ENCODE measurements around the gene TMEM45A. TPM values are rescaled to one million over a fixed set of nuclear protein-coding genes. Genes with fewer than 3 reads are reported as not detected.

The TMEM45A gene
- total RNA-seq, 1 donor from 2014 or later: 15.9 TPM

DNA sequence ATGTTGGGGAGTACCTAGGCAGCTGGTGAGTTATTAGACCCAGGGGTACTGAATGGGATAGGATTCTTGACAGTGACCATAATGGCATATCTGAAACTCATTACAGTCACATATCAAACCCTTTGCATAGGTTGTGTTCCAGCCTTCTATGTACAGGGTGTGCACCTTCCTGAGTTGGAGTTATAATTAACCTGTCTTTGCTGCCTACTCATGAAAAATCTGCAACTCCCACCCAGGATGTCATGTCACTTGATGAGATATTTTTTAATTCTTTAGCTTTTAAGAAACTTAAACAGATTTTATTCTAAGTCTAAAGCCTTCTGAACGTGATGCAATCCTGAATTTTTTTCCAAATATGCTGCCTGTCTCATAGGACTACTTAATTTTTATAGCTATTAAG is 95.8 kb downstream of the TMEM45A start:
- no peak overlapping the region for H3K4me3 ChIP-seq
- no peaks in the 10 kb centered on the region for H3K4me1 ChIP-seq
- intact Hi-C loops (cut with DNase I): loop anchor here (5.0 kb wide), 1 partner anchor 121 kb away; no protein-coding TSS in a partner anchor
- TF ChIP-seq, protein P1, sequence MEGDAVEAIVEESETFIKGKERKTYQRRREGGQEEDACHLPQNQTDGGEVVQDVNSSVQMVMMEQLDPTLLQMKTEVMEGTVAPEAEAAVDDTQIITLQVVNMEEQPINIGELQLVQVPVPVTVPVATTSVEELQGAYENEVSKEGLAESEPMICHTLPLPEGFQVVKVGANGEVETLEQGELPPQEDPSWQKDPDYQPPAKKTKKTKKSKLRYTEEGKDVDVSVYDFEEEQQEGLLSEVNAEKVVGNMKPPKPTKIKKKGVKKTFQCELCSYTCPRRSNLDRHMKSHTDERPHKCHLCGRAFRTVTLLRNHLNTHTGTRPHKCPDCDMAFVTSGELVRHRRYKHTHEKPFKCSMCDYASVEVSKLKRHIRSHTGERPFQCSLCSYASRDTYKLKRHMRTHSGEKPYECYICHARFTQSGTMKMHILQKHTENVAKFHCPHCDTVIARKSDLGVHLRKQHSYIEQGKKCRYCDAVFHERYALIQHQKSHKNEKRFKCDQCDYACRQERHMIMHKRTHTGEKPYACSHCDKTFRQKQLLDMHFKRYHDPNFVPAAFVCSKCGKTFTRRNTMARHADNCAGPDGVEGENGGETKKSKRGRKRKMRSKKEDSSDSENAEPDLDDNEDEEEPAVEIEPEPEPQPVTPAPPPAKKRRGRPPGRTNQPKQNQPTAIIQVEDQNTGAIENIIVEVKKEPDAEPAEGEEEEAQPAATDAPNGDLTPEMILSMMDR (IDR thresholded peaks at IDR 0.05): no peak
- no peaks in the 10 kb centered on the region for H3K9me3 ChIP-seq
- H3K27me3 ChIP-seq: no peaks in the 10 kb centered on the region
- no peak overlapping the region for H3K27ac ChIP-seq
- no peak for DNase-seq
- no peaks in the 10 kb centered on the region for H3K36me3 ChIP-seq
- no peak for ATAC-seq

DNA sequence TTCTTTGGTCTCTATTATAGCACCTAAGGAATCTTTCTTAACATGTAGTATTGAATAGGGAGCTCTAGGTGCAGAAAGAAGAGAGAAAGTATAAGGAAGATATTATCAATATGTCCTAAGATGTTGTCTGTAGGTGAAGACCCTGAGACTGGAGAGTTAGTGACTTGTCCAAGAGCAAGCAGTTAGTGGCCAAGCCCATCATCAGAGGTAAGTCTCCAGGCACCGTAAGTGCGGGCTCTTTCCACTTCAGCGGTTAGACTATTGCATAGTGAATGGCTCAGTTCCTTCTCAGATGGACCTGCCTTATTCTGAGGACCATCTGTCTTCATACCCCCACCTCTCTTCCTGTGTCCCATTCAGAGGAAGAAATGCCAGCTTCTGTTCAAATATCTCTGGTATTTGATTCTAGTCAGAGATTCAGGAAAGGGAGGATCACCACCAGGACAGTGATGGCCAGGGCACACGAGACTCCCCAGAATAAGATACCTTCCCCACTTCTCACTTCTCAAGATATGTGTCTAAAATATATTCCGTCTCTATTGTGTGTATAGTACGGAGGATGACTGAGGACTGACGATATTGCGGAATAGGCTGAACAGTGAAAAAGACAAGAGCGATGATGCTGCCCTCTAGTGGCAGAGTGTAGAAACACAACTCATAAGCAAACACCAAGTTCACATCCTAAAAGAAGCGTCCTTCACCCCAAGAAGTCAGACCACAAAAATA is 97.9 kb downstream of the TMEM45A start:
- DNase-seq: no peak
- intact Hi-C loops (cut with DNase I): no loop called here
- peak; percentile 98 for ATAC-seq
- no peaks in the 10 kb centered on the region for H3K4me1 ChIP-seq
- no peaks in the 10 kb centered on the region for H3K27me3 ChIP-seq
- TF ChIP-seq, protein P1 (IDR thresholded peaks at IDR 0.05): peak; percentile 89
- no peak overlapping the region for H3K27ac ChIP-seq
- no peaks in the 10 kb centered on the region for H3K9me3 ChIP-seq
- H3K36me3 ChIP-seq: no peaks in the 10 kb centered on the region
- no peak overlapping the region for H3K4me3 ChIP-seq

DNA sequence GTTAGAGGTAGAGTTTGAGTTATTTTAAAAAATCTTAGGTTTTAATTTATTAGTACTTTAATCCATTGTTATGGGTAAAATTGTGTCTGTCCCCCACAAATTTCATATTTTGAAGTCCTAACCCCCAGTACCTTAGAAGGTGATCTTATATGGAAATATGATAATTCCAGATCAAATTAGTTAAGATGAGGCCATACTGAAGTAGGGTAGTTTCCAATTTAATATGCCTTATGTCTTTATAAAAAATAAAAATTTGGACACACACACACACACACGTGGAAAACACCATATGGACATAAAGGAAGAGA is 98.4 kb downstream of the TMEM45A start:
- TF ChIP-seq, protein P1 (IDR thresholded peaks at IDR 0.05): no peak
- H3K9me3 ChIP-seq: no peaks in the 10 kb centered on the region
- intact Hi-C loops (cut with DNase I): no loop called here
- no peaks in the 10 kb centered on the region for H3K4me1 ChIP-seq
- DNase-seq: no peak
- no peak overlapping the region for H3K27ac ChIP-seq
- H3K27me3 ChIP-seq: no peaks in the 10 kb centered on the region
- no peaks in the 10 kb centered on the region for H3K36me3 ChIP-seq
- no peak for ATAC-seq
- no peak overlapping the region for H3K4me3 ChIP-seq

DNA sequence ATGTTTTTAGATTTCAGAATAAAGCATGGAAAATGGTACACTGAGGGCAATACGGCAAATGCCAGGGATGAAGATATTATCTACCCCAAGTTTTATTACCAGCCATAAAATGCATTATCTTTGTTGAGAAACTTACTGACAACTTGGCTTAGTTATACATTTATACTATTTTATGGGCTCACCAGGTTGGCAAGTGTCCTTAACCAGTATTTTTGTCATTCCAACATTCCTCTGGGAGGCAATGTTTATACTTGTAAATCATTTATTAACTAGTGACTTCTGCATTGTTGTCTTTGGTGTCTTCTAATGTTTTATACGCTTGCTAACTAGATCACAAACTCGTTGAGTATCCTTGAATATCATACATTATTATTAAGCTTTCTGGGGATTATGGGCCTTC is 99.0 kb downstream of the TMEM45A start:
- H3K27ac ChIP-seq: no peak overlapping the region
- no peak overlapping the region for H3K4me3 ChIP-seq
- TF ChIP-seq, protein P1 (IDR thresholded peaks at IDR 0.05): no peak
- H3K36me3 ChIP-seq: no peaks in the 10 kb centered on the region
- no peak for ATAC-seq
- DNase-seq: no peak
- no peaks in the 10 kb centered on the region for H3K9me3 ChIP-seq
- intact Hi-C loops (cut with DNase I): no loop called here
- no peaks in the 10 kb centered on the region for H3K27me3 ChIP-seq
- H3K4me1 ChIP-seq: no peaks in the 10 kb centered on the region

DNA sequence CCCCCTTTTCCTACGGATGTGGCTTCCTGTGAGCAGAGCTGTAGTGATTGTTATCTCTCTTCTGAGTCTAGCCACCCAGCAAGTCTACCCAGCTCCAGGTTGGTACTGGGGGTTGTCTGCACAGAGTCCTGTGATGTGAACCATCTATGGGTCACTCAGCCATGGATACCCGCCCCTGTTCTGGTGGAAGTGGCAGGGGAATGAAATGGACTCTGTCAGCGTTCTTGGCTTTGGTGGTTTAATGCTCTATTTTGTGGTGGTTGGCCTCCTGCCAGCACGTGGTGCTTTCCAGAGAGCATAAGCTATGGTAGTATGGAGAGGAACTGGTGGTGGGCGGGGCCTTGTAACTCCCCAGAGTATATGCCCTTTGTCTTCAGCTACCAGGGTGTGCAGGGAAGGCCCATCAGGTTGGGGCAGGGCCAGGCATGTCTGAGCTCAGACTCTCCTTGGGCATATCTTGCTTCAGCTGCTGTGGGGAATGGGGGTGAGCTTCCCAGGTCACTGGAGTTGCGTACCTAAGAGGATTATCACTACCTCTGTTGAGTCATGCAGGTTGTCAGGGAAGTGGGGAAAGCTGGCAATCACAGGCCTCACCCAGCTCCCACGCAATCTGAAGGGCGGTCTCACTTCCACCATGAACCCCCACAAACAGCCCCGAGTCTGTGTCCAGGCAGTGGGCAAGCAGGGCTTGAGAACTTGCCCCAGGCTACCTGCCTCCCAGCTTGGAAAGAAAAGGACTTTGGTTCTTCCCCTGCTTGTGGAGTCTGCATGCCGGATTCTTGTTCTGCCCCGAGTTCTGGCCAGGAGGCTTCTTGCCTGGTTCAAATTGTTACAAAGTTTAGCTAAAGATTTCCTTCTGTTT is 108.0 kb downstream of the TMEM45A start:
- H3K9me3 ChIP-seq: no peaks in the 10 kb centered on the region
- H3K4me1 ChIP-seq: no peaks in the 10 kb centered on the region
- no peak overlapping the region for H3K4me3 ChIP-seq
- no peak for ATAC-seq
- no peaks in the 10 kb centered on the region for H3K36me3 ChIP-seq
- intact Hi-C loops (cut with DNase I): no loop called here
- no peak for DNase-seq
- TF ChIP-seq, protein P1 (IDR thresholded peaks at IDR 0.05): no peak
- H3K27me3 ChIP-seq: no peaks in the 10 kb centered on the region
- H3K27ac ChIP-seq: no peak overlapping the region
